PC-3 (cell line): ENCODE measurements around the gene SIPA1L3.

ENCODE experiments used
- EZH2 ChIP-seq: fragments of 300-600 bp; sonication (generic); IDR thresholded peaks from one replicate; pipeline ENCODE4 v1.6.1; 2017; ENCODE audit warnings: antibody characterized with exemption, mild to moderate bottlenecking, low read length; ENCODE audit not compliant: unreplicated experiment
- TF ChIP-seq, protein P1 (sequence below): fragments of 300-600 bp; sonication (generic); conservative IDR thresholded peaks from 2 replicates; pipeline ENCODE4 v1.5.1; 2017; ENCODE audit warnings: antibody characterized with exemption, low read depth, mild to moderate bottlenecking, low read length

- no peak for TF ChIP-seq EZH2
- TF ChIP-seq, protein P1, sequence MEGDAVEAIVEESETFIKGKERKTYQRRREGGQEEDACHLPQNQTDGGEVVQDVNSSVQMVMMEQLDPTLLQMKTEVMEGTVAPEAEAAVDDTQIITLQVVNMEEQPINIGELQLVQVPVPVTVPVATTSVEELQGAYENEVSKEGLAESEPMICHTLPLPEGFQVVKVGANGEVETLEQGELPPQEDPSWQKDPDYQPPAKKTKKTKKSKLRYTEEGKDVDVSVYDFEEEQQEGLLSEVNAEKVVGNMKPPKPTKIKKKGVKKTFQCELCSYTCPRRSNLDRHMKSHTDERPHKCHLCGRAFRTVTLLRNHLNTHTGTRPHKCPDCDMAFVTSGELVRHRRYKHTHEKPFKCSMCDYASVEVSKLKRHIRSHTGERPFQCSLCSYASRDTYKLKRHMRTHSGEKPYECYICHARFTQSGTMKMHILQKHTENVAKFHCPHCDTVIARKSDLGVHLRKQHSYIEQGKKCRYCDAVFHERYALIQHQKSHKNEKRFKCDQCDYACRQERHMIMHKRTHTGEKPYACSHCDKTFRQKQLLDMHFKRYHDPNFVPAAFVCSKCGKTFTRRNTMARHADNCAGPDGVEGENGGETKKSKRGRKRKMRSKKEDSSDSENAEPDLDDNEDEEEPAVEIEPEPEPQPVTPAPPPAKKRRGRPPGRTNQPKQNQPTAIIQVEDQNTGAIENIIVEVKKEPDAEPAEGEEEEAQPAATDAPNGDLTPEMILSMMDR = no peak
Measured at GRCh38 chr19:38079926-38080380, 172.9 kb downstream of the SIPA1L3 start.
